Naive B cell (primary cell): ENCODE data around the gene MMD. TPM values are rescaled to one million over a fixed set of nuclear protein-coding genes. Genes with fewer than 3 reads are reported as not detected.
A peak's percentile ranks its signal among the peaks of the same experiment; 100 is the strongest.
"Not testable (repeated sequence)": the region's sequence is repeated elsewhere in the genome, so short reads cannot be mapped to it uniquely, and the experiment has no call there.

Experiments used
- ATAC-seq, 2 donors: fragments of 150-1000 bp; cut with Tn5 transposase; 2 replicates each; pipeline ENCODE4 v1.10.0; 2021; ENCODE audit warnings: low read depth in 2 of 2, mild to moderate bottlenecking in 2 of 2, moderate library complexity in 2 of 2
- DNase-seq: peaks from one replicate; pipeline ENCODE4 v3.0.0; 2022
- H3K27ac Mint-ChIP-seq, 6 donors: one replicate each; pipeline ENCODE4 v1.8.0; 2020 to 2022; ENCODE audit warnings: mild to moderate bottlenecking in 6 of 6, mixed read lengths in 6 of 6, moderate library complexity in 5 of 6, inconsistent platforms in 2 of 6
- H3K27me3 Mint-ChIP-seq, 3 donors: one replicate each; pipeline ENCODE4 v1.8.0; 2021 to 2022; ENCODE audit warnings: mixed read lengths in 3 of 3, mild to moderate bottlenecking in 1 of 3
- H3K36me3 Mint-ChIP-seq, 2 donors: one replicate each; pipeline ENCODE4 v1.8.0; 2020 to 2022; ENCODE audit warnings: mixed read lengths in 2 of 2, inconsistent platforms in 1 of 2, mild to moderate bottlenecking in 1 of 2
- H3K4me1 Mint-ChIP-seq, 3 donors: one replicate each; pipeline ENCODE4 v1.8.0; 2020 to 2022; ENCODE audit warnings: mixed read lengths in 3 of 3, inconsistent platforms in 1 of 3, mild to moderate bottlenecking in 1 of 3, moderate library complexity in 1 of 3
- H3K4me3 Mint-ChIP-seq, 8 donors: one replicate each; pipeline ENCODE4 v1.8.0; 2020 to 2022; ENCODE audit warnings: mild to moderate bottlenecking in 8 of 8, mixed read lengths in 8 of 8, moderate library complexity in 8 of 8, inconsistent platforms in 2 of 8
- H3K9me3 Mint-ChIP-seq, 7 donors: one replicate each; pipeline ENCODE4 v1.8.0; 2020 to 2022; ENCODE audit warnings: mixed read lengths in 7 of 7, mild to moderate bottlenecking in 5 of 7, inconsistent platforms in 2 of 7, moderate library complexity in 1 of 7
- polyA plus RNA-seq, 6 donors: library from polyadenylated mRNA; unstranded; fragments of 300-500 nt; fragmentation: Illumina TruSeq; gene quantifications; one replicate each; pipeline ENCODE4 v1.2.3, GENCODE V29; 2021; ENCODE audit warnings: low read depth in 6 of 6

The MMD gene
- polyA plus RNA-seq, 6 donors from 2014 or later, result 21.3 to 53.8 (median 32.0) TPM

DNA sequence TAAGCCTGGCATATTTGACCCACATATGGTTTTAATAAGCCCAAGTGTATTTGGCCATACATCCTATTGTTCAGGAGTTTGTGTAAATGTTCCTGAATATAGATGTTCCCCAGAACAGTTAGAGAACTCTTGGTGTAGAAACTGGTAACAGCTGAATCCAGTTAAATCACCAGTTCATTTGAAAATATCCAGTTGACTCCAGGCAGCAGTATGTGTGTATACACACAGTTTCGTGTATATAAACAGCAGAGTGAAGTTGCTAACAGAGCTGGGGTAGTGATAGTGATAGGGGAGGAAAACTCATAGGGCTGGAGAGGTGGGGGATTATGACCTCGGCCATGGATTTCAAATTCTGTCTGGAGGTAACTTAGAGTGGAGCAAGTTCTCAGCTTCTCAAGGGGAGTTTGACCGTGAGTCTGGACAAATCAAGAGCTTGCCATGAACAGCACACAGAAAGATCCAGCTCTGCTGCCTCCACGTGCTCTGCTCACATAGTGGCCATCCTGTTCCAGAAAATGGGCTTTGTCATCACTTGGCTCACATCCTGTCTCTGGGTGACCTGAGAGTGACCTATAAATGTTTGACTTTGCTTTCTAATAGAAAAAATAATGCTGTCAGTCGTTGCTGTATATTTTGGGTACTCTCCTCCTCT, 30.6 kb upstream of the MMD start:
- H3K27me3 Mint-ChIP-seq, result peaks cover 42 to 60% (median 54%) of the 10 kb centered on the region in 3 donors
- ATAC-seq (no peak), DNase-seq (no peak)
- H3K36me3 Mint-ChIP-seq, result peaks cover 0 to 7% of the 10 kb centered on the region in 2 donors
- no peak overlapping the region for H3K27ac Mint-ChIP-seq
- peaks cover 0 to 3% (median 0%) of the 10 kb centered on the region in 3 donors for H3K4me1 Mint-ChIP-seq
- no peaks in the 10 kb centered on the region for H3K9me3 Mint-ChIP-seq
- no peak overlapping the region for H3K4me3 Mint-ChIP-seq

DNA sequence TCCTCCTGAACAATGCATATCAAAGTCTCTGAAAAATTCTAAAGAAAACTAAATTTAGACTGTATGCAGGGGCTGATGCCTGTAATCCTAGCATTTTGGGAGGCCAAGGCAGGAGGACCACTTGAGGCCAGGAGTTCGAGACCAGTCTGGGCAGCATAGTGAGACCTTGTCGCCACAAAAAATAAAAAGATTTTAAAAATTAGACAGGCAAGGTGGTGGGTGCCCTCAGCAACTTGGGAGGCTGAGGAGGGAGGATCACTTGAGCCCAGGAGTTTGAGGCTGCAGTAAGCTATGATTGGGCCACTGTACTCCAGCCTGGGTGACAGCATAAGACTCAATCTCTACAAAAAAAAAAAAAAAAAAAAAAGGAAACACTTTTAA, 30.1 kb upstream of the MMD start:
- Mint-ChIP-seq H3K27me3 (peaks cover 42 to 57% (median 51%) of the 10 kb centered on the region in 3 donors), H3K27ac (no peak overlapping the region), H3K36me3 (peaks cover 0 to 7% of the 10 kb centered on the region in 2 donors), H3K4me3 (no peak overlapping the region), H3K9me3 (no peaks in the 10 kb centered on the region), H3K4me1 (peaks cover 0 to 3% (median 0%) of the 10 kb centered on the region in 3 donors)
- ATAC-seq (no peak), DNase-seq (no peak)

DNA sequence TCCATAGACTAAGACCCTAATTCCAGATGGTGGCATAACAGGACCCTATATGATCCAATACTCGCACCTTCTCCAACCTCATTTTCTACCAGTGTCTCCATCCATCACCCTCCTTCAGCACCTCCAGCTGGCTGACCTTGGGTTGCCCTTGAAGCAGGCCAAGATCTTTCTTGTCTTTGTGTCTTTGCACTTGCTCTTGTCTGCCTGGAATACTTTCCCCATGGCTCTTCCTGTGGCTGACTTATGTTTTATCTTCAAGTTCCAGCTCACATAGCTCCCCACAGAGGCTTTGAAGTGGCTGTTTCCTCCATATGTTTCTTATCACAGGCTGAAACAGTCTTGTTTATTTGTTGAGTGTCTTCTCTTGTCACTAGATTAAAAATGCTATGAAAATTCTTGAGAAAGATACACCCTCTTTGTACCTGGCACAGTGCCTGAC, 29.6 kb upstream of the MMD start:
- H3K36me3 Mint-ChIP-seq, result peaks cover 0 to 7% of the 10 kb centered on the region in 2 donors
- ATAC-seq (no peak), DNase-seq (no peak)
- no peak overlapping the region for H3K27ac Mint-ChIP-seq
- peaks cover 0 to 3% (median 0%) of the 10 kb centered on the region in 3 donors for H3K4me1 Mint-ChIP-seq
- no peak overlapping the region for H3K4me3 Mint-ChIP-seq
- no peaks in the 10 kb centered on the region for H3K9me3 Mint-ChIP-seq
- H3K27me3 Mint-ChIP-seq, result peaks cover 37 to 52% (median 47%) of the 10 kb centered on the region in 3 donors

- no peaks in the 10 kb centered on the region for H3K9me3 Mint-ChIP-seq
- H3K27ac Mint-ChIP-seq, result no peak overlapping the region
Measured at GRCh38 chr17:55450232-55450825, 28.7 kb upstream of the MMD start.

DNA sequence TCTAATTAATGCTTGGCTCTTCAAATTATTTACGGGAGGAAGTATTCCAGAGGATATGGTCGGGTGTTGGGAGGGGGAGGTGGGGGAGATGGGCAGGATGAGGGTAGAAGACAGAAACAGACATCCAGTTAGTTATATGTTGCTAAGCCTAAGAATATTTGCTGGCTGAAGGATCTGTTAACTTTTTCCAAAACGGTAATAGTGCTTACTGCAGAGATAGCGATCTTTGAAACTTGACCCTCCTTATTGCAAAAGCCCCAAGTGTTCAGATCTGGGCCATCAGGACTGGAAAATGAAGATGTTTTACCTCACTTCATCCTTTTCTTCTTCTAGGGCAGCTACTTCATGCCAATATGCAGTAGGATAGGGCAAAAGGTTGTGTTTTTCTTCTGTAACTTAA, 27.0 kb upstream of the MMD start:
- H3K27ac Mint-ChIP-seq, result no peak overlapping the region

More at GRCh38 chr17:55450232-55450825, 28.7 kb upstream of the MMD start:
- Mint-ChIP-seq H3K4me1 (peaks cover 0 to 3% (median 3%) of the 10 kb centered on the region in 3 donors), H3K27me3 (peaks cover 34 to 46% (median 42%) of the 10 kb centered on the region in 3 donors), H3K4me3 (no peak overlapping the region), H3K36me3 (peaks cover 0 to 7% of the 10 kb centered on the region in 2 donors)
- DNase-seq (no peak), ATAC-seq (no peak)

GRCh38 chr17:55446581-55447205, 25.1 kb upstream of the MMD start:
- Mint-ChIP-seq H3K4me1 (peaks cover 6 to 15% (median 12%) of the 10 kb centered on the region in 3 donors), H3K27ac (no peak overlapping the region), H3K27me3 (peaks cover 23 to 33% (median 31%) of the 10 kb centered on the region in 3 donors), H3K36me3 (no peaks in the 10 kb centered on the region), H3K4me3 (no peak overlapping the region), H3K9me3 (no peaks in the 10 kb centered on the region)
- no peak for ATAC-seq
- DNase-seq, result no peak

More for the DNA sequence above, 27.0 kb upstream of the MMD start:
- DNase-seq (no peak), ATAC-seq (no peak)
- Mint-ChIP-seq H3K4me3 (no peak overlapping the region), H3K36me3 (peaks cover 0 to 7% of the 10 kb centered on the region in 2 donors), H3K27me3 (peaks cover 29 to 36% (median 33%) of the 10 kb centered on the region in 3 donors), H3K4me1 (peaks cover 6 to 15% (median 12%) of the 10 kb centered on the region in 3 donors), H3K9me3 (no peaks in the 10 kb centered on the region)

GRCh38 chr17:55446004-55446403, 24.4 kb upstream of the MMD start:
- peaks cover 6 to 15% (median 9%) of the 10 kb centered on the region in 3 donors for H3K4me1 Mint-ChIP-seq
- not testable (repeated sequence) for H3K27ac Mint-ChIP-seq, H3K4me3 Mint-ChIP-seq

DNA sequence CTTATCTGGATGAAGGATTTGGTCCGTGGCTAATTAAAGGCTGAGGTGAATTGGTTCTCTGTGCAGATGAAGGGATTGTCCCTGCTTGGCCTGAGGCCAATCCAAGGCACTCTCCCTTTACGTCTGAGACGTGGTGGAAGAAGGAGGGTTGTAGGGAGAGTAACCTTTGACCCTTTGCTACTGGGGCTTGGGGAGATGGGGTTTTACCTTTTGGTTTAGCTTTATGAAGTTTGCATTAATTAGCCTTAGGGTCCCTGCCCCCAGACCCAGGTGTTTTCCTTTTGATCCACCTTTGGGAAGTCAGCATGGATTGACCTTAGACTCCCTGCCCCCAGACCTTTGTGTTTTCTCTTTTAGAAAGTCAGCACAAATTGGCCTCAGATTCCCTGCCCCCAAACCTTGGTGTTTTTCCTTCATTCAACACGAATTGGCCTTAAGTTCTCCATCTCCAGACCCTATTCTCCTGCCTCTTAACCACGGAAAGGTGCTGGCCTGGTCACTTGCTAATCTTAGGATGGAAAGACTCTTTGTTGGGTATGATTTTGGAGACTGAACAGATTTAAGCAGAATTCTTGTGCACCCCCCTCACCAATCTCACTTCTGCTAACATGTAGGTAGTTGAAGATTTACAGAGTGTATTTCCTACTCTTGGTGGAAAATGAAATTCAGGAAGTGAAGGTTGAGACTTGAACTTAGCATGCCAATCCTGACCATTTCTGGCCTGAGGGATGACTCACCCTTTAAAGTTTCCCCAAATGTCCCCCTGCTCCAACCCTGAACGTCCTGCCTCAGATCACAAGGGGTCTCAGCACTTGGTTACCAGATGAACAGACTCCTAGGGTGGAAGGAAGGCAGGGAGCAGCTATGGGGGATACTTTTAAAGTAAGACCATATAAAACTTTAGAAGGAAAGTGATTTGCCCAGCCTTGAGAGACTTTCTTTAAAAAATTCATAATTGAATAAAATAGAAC, 23.1 kb upstream of the MMD start:
- DNase-seq (peak; percentile 49), ATAC-seq (peak; percentile 71 to 83)
- peaks cover 6 to 15% (median 9%) of the 10 kb centered on the region in 3 donors for H3K4me1 Mint-ChIP-seq
- no peaks in the 10 kb centered on the region for H3K36me3 Mint-ChIP-seq
- H3K27me3 Mint-ChIP-seq, result peaks cover 13 to 18% (median 15%) of the 10 kb centered on the region in 3 donors
- H3K27ac Mint-ChIP-seq, result peak overlapping the region in 4 of 6 donors; percentile 16 to 82 (median 32)
- no peaks in the 10 kb centered on the region for H3K9me3 Mint-ChIP-seq
- peak overlapping the region in 2 of 8 donors; percentile 25 to 33 for H3K4me3 Mint-ChIP-seq

More at GRCh38 chr17:55446004-55446403, 24.4 kb upstream of the MMD start:
- H3K9me3 Mint-ChIP-seq, ATAC-seq, DNase-seq, H3K36me3 Mint-ChIP-seq: not testable (repeated sequence)
- peaks cover 17 to 30% (median 26%) of the 10 kb centered on the region in 3 donors for H3K27me3 Mint-ChIP-seq

GRCh38 chr17:55443904-55444303, 22.3 kb upstream of the MMD start:
- H3K9me3 Mint-ChIP-seq, result no peaks in the 10 kb centered on the region

DNA sequence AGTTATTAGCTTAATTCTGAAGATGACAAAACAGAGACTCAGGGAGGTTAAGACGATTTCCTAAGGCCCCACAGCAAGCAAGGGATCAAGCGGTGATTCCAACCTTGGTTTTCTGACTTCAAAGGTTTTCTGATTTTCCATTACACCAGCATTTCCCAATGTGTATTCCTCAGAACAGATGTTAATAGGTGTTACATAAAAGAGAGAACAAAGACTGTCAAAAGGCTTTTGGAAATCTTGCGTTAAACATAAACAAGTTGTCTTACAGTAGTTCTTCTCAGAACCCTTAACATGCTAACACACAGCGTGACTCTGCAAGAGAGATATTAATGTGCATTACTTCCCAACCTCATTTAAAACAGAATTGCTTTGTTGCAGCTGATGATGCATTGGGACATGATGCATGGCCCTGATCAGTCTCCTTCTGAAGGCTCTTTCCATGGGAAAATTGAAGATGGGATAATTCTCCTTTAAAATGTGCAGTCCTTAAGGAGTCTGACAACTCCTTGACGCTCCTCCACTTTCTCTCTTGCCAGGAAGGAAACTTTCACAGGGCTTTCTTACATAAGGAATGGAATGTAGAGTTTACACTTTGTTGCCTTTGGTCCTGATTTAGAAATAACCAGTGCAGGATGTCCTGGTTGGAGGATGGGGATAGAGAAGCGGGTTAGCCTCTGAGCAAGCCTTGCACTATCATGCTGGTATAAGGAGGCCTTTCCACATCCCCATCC, 21.5 kb upstream of the MMD start:
- ATAC-seq (no peak), DNase-seq (no peak)
- H3K27me3 Mint-ChIP-seq, result peaks cover 8 to 13% (median 9%) of the 10 kb centered on the region in 3 donors
- peaks cover 8 to 20% (median 15%) of the 10 kb centered on the region in 3 donors for H3K4me1 Mint-ChIP-seq
- H3K27ac Mint-ChIP-seq, result no peak overlapping the region
- H3K36me3 Mint-ChIP-seq, result no peaks in the 10 kb centered on the region
- no peaks in the 10 kb centered on the region for H3K9me3 Mint-ChIP-seq
- no peak overlapping the region for H3K4me3 Mint-ChIP-seq

More at GRCh38 chr17:55443904-55444303, 22.3 kb upstream of the MMD start:
- Mint-ChIP-seq H3K4me1 (peaks cover 6 to 15% (median 11%) of the 10 kb centered on the region in 3 donors), H3K27ac (peak overlapping the region in 1 of 6 donors; percentile 4), H3K4me3 (no peak overlapping the region), H3K36me3 (no peaks in the 10 kb centered on the region), H3K27me3 (peaks cover 8 to 14% (median 13%) of the 10 kb centered on the region in 3 donors)
- no peak for ATAC-seq
- DNase-seq, result no peak

GRCh38 chr17:55442462-55442861, 20.8 kb upstream of the MMD start:
- Mint-ChIP-seq H3K4me1 (peaks cover 15 to 26% (median 21%) of the 10 kb centered on the region in 3 donors), H3K36me3 (no peaks in the 10 kb centered on the region), H3K27ac (no peak overlapping the region), H3K4me3 (no peak overlapping the region), H3K27me3 (peaks cover 7 to 9% (median 8%) of the 10 kb centered on the region in 3 donors), H3K9me3 (no peaks in the 10 kb centered on the region)
- ATAC-seq (no peak), DNase-seq (no peak)

GRCh38 chr17:55441544-55441943, 19.9 kb upstream of the MMD start:
- Mint-ChIP-seq H3K27ac (peak overlapping the region in 1 of 6 donors; percentile 9), H3K27me3 (peaks cover 7 to 9% (median 8%) of the 10 kb centered on the region in 3 donors), H3K4me3 (no peak overlapping the region), H3K4me1 (peaks cover 24 to 35% (median 29%) of the 10 kb centered on the region in 3 donors), H3K9me3 (no peaks in the 10 kb centered on the region), H3K36me3 (no peaks in the 10 kb centered on the region)
- no peak for DNase-seq
- no peak for ATAC-seq
